K562 (cell line): ENCODE measurements around the gene ADM2.

ENCODE experiments used
- ATF1 ChIP-seq, 2 experiments: fragments of 450-650 bp in 1 of 2; IDR thresholded peaks; 2 replicates each; pipeline ENCODE4 v1.6.1; 2016; ENCODE audit warnings: missing compliant biosample characterization in 1 of 2, missing genetic modification characterization in 1 of 2
- CBX5 ChIP-seq: IDR thresholded peaks from 2 replicates; pipeline ENCODE4 v1.6.1; 2014; ENCODE audit warnings: low read depth, borderline replicate concordance
- FOXK1 ChIP-seq: sonication (generic); formaldehyde crosslinking; IDR thresholded peaks from 2 replicates; pipeline ENCODE4 v1.8.0; 2022; ENCODE audit warnings: missing genetic modification reagents, mild to moderate bottlenecking, borderline replicate concordance
- MXI1 ChIP-seq: IDR thresholded peaks from 2 replicates; pipeline ENCODE4 v1.6.1; 2011; ENCODE audit warnings: low read depth, mild to moderate bottlenecking, improper control_type of control experiment, low read length
- MYC ChIP-seq, 2 experiments: fragments of 250-450 bp in 1 of 2; sonication (Bioruptor Pico) in 1 of 2; IDR thresholded peaks; 2 replicates each; pipeline versions ENCODE4 v1.5.1 to v1.6.1; 2012 to 2021; ENCODE audit warnings: low read depth in 2 of 2, borderline replicate concordance in 1 of 2, improper control_type of control experiment in 1 of 2, low read length in 1 of 2, mild to moderate bottlenecking in 1 of 2, moderate library complexity in 1 of 2
- PHF8 ChIP-seq: fragments of 200-600 bp; sonication (generic); IDR thresholded peaks from 2 replicates; pipeline ENCODE4 v1.6.1; 2012; ENCODE audit warnings: mixed run types, mild to moderate bottlenecking, inconsistent platforms, low read length, moderate library complexity, borderline replicate concordance
- POLR2A ChIP-seq: fragments of 450-650 bp; conservative IDR thresholded peaks from 2 replicates; pipeline ENCODE4 v1.6.1; 2016
- RCOR1 ChIP-seq, 2 experiments: IDR thresholded peaks; 2 replicates each; pipeline ENCODE4 v1.6.1; 2012; ENCODE audit warnings: low read depth in 2 of 2, low read length in 2 of 2, borderline replicate concordance in 1 of 2, improper control_type of control experiment in 1 of 2
- TBP ChIP-seq: optimal IDR thresholded peaks from 2 replicates; pipeline ENCODE3; 2011; ENCODE audit warnings: low read depth, low read length, improper control_type of control experiment
- ZNF707 ChIP-seq: fragments of 250-450 bp; sonication (Bioruptor Pico); conservative IDR thresholded peaks from 2 replicates; pipeline ENCODE4 v1.8.0; 2022; ENCODE audit warnings: inconsistent platforms, mild to moderate bottlenecking, moderate library complexity
- TF ChIP-seq, protein P1 (sequence below): sonication (generic); formaldehyde crosslinking; IDR thresholded peaks from 2 replicates; pipeline ENCODE4 v1.8.1; 2023; ENCODE audit warnings: mild to moderate bottlenecking, missing genetic modification reagents
- TF ChIP-seq, protein P2 (sequence below): fragments of 450-650 bp; IDR thresholded peaks from 2 replicates; pipeline ENCODE4 v1.6.1; 2016; ENCODE audit warnings: low read depth
- TF ChIP-seq, protein P3 (sequence below), 3 experiments: IDR thresholded peaks in 2 of 3; conservative IDR thresholded peaks in 1 of 3; 2 replicates each; pipeline ENCODE4 v1.5.1; 2011 to 2012; ENCODE audit warnings: low read length in 3 of 3, mild to moderate bottlenecking in 3 of 3, control low read depth in 2 of 3, improper control_type of control experiment in 1 of 3, inconsistent platforms in 1 of 3, low read depth in 1 of 3, mixed read lengths in 1 of 3, moderate library complexity in 1 of 3; ENCODE audit not compliant: insufficient read depth in 2 of 3

DNA sequence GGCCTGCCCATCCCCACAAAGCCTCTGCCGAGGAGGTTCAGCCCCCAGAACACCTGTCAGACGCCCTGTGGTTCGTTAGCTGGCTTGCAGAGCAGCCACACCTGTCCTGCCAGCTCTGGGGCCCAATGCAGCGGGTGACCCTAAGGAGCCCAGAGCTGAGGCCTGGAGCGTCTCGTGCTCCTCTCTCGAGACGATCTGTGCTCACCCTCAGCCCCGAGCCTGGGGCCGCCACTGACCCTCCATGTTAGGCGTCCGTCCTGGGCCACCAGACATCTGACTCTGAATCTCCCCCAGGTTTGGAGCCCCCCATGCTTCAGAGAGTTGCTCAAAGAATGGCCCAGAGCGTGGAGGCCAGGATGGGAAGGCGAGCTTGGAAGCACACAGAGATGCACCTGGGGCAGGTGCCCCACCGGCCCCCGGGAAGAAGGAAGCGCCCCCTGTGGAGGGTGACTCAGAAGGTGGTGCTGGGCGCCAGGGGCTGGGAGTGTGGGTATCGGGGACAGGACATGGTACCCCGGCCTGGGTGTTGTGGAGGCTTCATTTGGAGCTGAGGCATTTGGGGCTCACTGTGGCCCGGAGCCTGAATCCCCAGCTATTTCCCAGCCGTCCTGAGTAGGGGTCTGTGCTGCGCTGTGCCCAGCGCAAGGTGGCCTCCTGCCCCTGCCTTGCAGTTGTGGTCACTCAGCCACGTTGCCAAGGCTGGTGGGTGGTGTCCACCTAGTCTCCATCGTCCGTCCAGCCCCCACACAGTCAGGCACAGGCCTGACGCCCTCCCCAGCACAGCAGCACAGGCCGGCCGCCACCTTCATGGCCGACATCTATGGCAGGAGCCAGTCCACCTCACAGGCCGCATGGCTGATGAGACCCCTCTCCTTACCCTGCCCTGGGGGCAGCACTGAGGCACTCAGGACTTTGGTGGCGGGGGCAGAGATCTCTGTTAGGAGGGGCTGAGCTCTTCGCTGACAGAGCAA lies 42.8 kb upstream of the ADM2 start:
- TF ChIP-seq RCOR1 (IDR thresholded peaks at IDR 0.05; ENCODE audit: borderline replicate concordance in 1 of 2, low read depth in 2 of 2, low read length in 2 of 2) = no peak
- TF ChIP-seq, protein P1, sequence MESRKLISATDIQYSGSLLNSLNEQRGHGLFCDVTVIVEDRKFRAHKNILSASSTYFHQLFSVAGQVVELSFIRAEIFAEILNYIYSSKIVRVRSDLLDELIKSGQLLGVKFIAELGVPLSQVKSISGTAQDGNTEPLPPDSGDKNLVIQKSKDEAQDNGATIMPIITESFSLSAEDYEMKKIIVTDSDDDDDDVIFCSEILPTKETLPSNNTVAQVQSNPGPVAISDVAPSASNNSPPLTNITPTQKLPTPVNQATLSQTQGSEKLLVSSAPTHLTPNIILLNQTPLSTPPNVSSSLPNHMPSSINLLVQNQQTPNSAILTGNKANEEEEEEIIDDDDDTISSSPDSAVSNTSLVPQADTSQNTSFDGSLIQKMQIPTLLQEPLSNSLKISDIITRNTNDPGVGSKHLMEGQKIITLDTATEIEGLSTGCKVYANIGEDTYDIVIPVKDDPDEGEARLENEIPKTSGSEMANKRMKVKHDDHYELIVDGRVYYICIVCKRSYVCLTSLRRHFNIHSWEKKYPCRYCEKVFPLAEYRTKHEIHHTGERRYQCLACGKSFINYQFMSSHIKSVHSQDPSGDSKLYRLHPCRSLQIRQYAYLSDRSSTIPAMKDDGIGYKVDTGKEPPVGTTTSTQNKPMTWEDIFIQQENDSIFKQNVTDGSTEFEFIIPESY (CRISPR knock-in tag) = no peak
- no peak for TF ChIP-seq MXI1
- no peak for TF ChIP-seq ATF1 (CRISPR knock-in tag; IDR thresholded peaks at IDR 0.05)
- no peak for TF ChIP-seq ATF1 (tag; IDR thresholded peaks at IDR 0.05)
- no peak for TF ChIP-seq MYC (IDR thresholded peaks at IDR 0.05; ENCODE audit: low read depth, low read length)
- no peak for TF ChIP-seq MYC (CRISPR knock-in tag; IDR thresholded peaks at IDR 0.05; ENCODE audit: borderline replicate concordance, low read depth)
- TF ChIP-seq ZNF707 (CRISPR knock-in tag) = no peak
- TF ChIP-seq, protein P2, sequence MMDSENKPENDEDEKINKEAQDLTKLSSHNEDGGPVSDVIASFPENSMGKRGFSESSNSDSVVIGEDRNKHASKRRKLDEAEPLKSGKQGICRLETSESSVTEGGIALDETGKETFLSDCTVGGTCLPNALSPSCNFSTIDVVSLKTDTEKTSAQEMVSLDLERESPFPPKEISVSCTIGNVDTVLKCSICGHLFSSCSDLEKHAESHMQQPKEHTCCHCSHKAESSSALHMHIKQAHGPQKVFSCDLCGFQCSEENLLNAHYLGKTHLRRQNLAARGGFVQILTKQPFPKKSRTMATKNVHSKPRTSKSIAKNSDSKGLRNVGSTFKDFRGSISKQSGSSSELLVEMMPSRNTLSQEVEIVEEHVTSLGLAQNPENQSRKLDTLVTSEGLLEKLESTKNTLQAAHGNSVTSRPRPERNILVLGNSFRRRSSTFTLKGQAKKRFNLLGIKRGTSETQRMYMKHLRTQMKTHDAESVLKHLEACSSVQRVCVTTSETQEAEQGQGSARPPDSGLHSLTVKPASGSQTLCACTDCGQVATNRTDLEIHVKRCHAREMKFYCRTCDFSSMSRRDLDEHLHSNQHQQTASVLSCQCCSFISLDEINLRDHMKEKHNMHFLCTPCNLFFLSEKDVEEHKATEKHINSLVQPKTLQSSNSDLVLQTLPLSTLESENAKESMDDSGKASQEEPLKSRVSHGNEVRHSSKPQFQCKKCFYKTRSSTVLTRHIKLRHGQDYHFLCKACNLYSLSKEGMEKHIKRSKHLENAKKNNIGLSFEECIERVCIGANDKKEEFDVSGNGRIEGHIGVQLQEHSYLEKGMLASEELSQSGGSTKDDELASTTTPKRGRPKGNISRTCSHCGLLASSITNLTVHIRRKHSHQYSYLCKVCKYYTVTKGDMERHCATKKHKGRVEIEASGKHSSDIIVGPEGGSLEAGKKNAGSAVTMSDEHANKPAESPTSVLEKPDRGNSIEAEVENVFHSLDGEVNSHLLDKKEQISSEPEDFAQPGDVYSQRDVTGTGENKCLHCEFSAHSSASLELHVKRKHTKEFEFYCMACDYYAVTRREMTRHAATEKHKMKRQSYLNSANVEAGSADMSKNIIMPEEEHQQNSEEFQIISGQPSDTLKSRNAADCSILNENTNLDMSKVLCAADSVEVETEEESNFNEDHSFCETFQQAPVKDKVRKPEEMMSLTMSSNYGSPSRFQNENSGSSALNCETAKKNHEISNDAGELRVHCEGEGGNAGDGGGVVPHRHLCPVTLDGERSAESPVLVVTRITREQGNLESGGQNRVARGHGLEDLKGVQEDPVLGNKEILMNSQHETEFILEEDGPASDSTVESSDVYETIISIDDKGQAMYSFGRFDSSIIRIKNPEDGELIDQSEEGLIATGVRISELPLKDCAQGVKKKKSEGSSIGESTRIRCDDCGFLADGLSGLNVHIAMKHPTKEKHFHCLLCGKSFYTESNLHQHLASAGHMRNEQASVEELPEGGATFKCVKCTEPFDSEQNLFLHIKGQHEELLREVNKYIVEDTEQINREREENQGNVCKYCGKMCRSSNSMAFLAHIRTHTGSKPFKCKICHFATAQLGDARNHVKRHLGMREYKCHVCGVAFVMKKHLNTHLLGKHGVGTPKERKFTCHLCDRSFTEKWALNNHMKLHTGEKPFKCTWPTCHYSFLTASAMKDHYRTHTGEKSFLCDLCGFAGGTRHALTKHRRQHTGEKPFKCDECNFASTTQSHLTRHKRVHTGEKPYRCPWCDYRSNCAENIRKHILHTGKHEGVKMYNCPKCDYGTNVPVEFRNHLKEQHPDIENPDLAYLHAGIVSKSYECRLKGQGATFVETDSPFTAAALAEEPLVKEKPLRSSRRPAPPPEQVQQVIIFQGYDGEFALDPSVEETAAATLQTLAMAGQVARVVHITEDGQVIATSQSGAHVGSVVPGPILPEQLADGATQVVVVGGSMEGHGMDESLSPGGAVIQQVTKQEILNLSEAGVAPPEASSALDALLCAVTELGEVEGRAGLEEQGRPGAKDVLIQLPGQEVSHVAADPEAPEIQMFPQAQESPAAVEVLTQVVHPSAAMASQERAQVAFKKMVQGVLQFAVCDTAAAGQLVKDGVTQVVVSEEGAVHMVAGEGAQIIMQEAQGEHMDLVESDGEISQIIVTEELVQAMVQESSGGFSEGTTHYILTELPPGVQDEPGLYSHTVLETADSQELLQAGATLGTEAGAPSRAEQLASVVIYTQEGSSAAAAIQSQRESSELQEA = no peak
- TF ChIP-seq TBP = no peak
- no peak for TF ChIP-seq FOXK1
- no peak for TF ChIP-seq CBX5
- TF ChIP-seq, protein P3, sequence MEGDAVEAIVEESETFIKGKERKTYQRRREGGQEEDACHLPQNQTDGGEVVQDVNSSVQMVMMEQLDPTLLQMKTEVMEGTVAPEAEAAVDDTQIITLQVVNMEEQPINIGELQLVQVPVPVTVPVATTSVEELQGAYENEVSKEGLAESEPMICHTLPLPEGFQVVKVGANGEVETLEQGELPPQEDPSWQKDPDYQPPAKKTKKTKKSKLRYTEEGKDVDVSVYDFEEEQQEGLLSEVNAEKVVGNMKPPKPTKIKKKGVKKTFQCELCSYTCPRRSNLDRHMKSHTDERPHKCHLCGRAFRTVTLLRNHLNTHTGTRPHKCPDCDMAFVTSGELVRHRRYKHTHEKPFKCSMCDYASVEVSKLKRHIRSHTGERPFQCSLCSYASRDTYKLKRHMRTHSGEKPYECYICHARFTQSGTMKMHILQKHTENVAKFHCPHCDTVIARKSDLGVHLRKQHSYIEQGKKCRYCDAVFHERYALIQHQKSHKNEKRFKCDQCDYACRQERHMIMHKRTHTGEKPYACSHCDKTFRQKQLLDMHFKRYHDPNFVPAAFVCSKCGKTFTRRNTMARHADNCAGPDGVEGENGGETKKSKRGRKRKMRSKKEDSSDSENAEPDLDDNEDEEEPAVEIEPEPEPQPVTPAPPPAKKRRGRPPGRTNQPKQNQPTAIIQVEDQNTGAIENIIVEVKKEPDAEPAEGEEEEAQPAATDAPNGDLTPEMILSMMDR (IDR thresholded peaks at IDR 0.05 in 2 of 3, conservative IDR thresholded peaks at IDR 0.05 in 1 of 3; ENCODE audit: insufficient read depth in 2 of 3, low read depth in 1 of 3, low read length in 3 of 3) = no peak
- TF ChIP-seq PHF8 = no peak
- TF ChIP-seq POLR2A = no peak
